H1 (cell line): Measurements from ENCODE around the gene CHTF18. TPM values are rescaled to one million over a fixed set of nuclear protein-coding genes. Genes with fewer than 3 reads are reported as not detected.

Source experiments
- SIX5 ChIP-seq: IDR thresholded peaks from 2 replicates; pipeline ENCODE4 v1.6.1; 2011; ENCODE audit warnings: mild to moderate bottlenecking, low read depth, low read length
- polyA plus RNA-seq, 7 experiments: library from polyadenylated mRNA; depleted of rRNA in 3 of 7; stranded (reverse) in 5 of 7; unstranded in 2 of 7; fragments of >200 nt in 5 of 7; fragments of 200-250 nt in 2 of 7; gene quantifications; 1 replicate in 5 of 7; 2 replicates in 1 of 7; 4 replicates in 1 of 7; pipeline versions ENCODE4 v1.2.1 to v1.2.3, GENCODE V29; 2011 to 2013; ENCODE audit warnings: missing spikeins in 2 of 7, mixed read lengths in 2 of 7
- total RNA-seq: library from RNA; stranded (reverse); fragmentation: NEBNext Ultra II Directional; extraction: Animal tissue kit (Norgen Biotek cat#: 25700); gene quantifications from 2 replicates; pipeline ENCODE4 v1.2.1, GENCODE V29; 2021

CHTF18 gene
- total and polyA plus RNA-seq, 2 of the 8 experiments (the other 6 are each of a cell fraction or from before 2014, with no cell fraction given): 75.3 to 104 TPM

DNA sequence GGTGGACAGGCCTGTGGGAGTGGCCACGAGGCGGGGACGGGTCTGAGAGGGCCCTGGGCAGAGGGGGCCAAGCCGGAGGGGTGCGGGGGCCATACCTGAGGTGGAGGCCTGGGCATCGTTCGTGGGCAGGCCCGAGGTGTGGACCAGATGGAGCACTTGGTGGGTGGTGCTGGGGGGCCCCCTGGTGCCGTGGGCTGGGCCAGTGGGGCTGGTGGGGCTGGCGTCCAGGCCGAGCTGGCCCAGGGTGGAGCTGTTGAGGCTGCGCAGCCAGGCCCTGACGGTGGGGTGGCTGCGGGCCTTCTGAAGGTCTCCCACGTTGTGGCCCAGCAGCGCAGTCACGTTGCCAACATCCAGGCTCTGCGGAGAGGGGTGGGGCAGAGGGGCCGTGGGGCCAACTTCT lies 18.5 kb upstream of the CHTF18 start (continued):
- TF ChIP-seq SIX5: no peak
- TF ChIP-seq, all 59 proteins: peak for 0
